HEK293T (cell line): ENCODE data around the gene MICALL2.

Experiments used
- ARNT ChIP-seq: fragments of 450-650 bp; IDR thresholded peaks from 2 replicates; pipeline ENCODE4 v1.6.1; 2017; ENCODE audit warnings: mild to moderate bottlenecking
- BHLHE40 ChIP-seq: fragments of 450-650 bp; IDR thresholded peaks from 2 replicates; pipeline ENCODE4 v1.6.1; 2016; ENCODE audit warnings: mild to moderate bottlenecking, moderate library complexity, borderline replicate concordance
- CTBP1 ChIP-seq: fragments of 450-650 bp; IDR thresholded peaks from 2 replicates; pipeline ENCODE4 v1.6.1; 2016; ENCODE audit warnings: borderline replicate concordance
- ELF4 ChIP-seq: fragments of 450-650 bp; IDR thresholded peaks from 2 replicates; pipeline ENCODE4 v1.6.1; 2017; ENCODE audit warnings: antibody characterized with exemption
- FOXA1 ChIP-seq: fragments of 450-650 bp; IDR thresholded peaks from 2 replicates; pipeline ENCODE4 v1.6.1; 2016; ENCODE audit warnings: mild to moderate bottlenecking
- FOXK2 ChIP-seq: fragments of 450-650 bp; IDR thresholded peaks from 2 replicates; pipeline ENCODE4 v1.6.1; 2016; ENCODE audit warnings: mild to moderate bottlenecking
- FOXM1 ChIP-seq: fragments of 450-650 bp; IDR thresholded peaks from 2 replicates; pipeline ENCODE4 v1.6.1; 2017; ENCODE audit warnings: mild to moderate bottlenecking, borderline replicate concordance
- HDGF ChIP-seq: fragments of 450-650 bp; IDR thresholded peaks from 2 replicates; pipeline ENCODE4 v1.6.1; 2017; ENCODE audit warnings: antibody characterized with exemption, borderline replicate concordance
- L3MBTL2 ChIP-seq: fragments of 450-650 bp; conservative IDR thresholded peaks from 2 replicates; pipeline ENCODE4 v1.6.1; 2016; ENCODE audit warnings: mild to moderate bottlenecking
- LEF1 ChIP-seq: fragments of 450-650 bp; IDR thresholded peaks from 2 replicates; pipeline ENCODE4 v1.6.1; 2017; ENCODE audit warnings: mild to moderate bottlenecking, borderline replicate concordance
- PKNOX1 ChIP-seq: fragments of 450-650 bp; IDR thresholded peaks from 2 replicates; pipeline ENCODE4 v1.6.1; 2016
- SP1 ChIP-seq: fragments of 450-650 bp; IDR thresholded peaks from 2 replicates; pipeline ENCODE4 v1.6.1; 2017
- SUZ12 ChIP-seq: fragments of 450-650 bp; IDR thresholded peaks from 2 replicates; pipeline ENCODE4 v1.6.1; 2016; ENCODE audit warnings: mild to moderate bottlenecking
- TARDBP ChIP-seq: fragments of 450-650 bp; IDR thresholded peaks from 2 replicates; pipeline ENCODE4 v1.6.1; 2016

- TF ChIP-seq ELF4, result no peak
- no peak for TF ChIP-seq HDGF
- TF ChIP-seq TARDBP, result no peak
- TF ChIP-seq CTBP1, result no peak
- no peak for TF ChIP-seq SP1
- TF ChIP-seq FOXM1, result no peak
- no peak for TF ChIP-seq SUZ12
- no peak for TF ChIP-seq LEF1
- no peak for TF ChIP-seq ARNT
- no peak for TF ChIP-seq PKNOX1
- no peak for TF ChIP-seq L3MBTL2
- no peak for TF ChIP-seq FOXK2
- TF ChIP-seq BHLHE40, result no peak
- TF ChIP-seq FOXA1, result no peak
Observed at GRCh38 chr7:1434165-1434718, 25.0 kb downstream of the MICALL2 start.
